ENCODE results near the gene METAP2. TPM values are rescaled to one million over a fixed set of nuclear protein-coding genes. Genes with fewer than 3 reads are reported as not detected.

The METAP2 gene
- total and polyA plus RNA-seq, 2 of the 8 experiments (the other 6 are each of a cell fraction or from before 2014, with no cell fraction given), result 41.3 to 114 TPM

DNA sequence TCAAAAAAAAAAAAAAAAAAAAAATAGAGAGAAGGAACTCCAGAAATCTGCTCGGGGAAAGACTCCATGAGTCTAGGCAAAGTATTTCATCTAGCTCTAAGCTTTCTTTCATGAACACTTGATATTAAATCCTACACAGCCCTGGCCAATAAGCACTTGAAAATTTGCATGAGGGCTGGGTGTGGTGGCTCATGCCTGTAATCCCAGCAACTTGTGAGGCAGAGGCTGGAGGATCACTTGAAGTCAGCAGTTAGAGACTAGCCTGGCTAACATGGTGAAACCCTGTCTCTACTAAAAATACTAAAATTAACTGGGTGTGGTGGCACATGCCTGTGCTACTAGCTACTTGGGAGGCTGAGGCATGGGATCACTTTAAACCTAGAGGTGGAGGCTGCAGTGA lies 13.1 kb upstream of the METAP2 start (continued):
- TF ChIP-seq GTF2F1 (IDR thresholded peaks at IDR 0.05; ENCODE audit: borderline replicate concordance, low read depth, low read length) (no peak), CHD1 (IDR thresholded peaks at IDR 0.05; ENCODE audit: low read depth, low read length) (no peak), CHD2 (IDR thresholded peaks at IDR 0.05; ENCODE audit: low read length) (no peak), EGR1 (IDR thresholded peaks at IDR 0.05; ENCODE audit: borderline replicate concordance, low read depth, low read length) (no peak), CEBPB (IDR thresholded peaks at IDR 0.05; ENCODE audit: low read depth, low read length) (no peak), SP2 (IDR thresholded peaks at IDR 0.05; ENCODE audit: low read length) (no peak)
- TF ChIP-seq, protein P1, sequence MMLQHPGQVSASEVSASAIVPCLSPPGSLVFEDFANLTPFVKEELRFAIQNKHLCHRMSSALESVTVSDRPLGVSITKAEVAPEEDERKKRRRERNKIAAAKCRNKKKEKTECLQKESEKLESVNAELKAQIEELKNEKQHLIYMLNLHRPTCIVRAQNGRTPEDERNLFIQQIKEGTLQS (IDR thresholded peaks at IDR 0.05; ENCODE audit: insufficient read depth, low read depth, low read length), result no peak

Data from H1 (cell line).